OCI-LY7 (cell line): Measurements from ENCODE around the gene MIGA1.

ENCODE experiments used
- CTCF ChIP-seq: fragments of 200-600 bp; sonication (generic); conservative IDR thresholded peaks from 2 replicates; pipeline ENCODE4 v1.5.1; 2014; ENCODE audit warnings: mild to moderate bottlenecking, antibody characterized with exemption, low read length, moderate library complexity, mixed read lengths
- EZH2phosphoT487 ChIP-seq: fragments of 200-600 bp; sonication (generic); IDR thresholded peaks from 2 replicates; pipeline ENCODE4 v1.6.1; 2018; ENCODE audit warnings: low read depth, borderline replicate concordance, mild to moderate bottlenecking, mixed run types, antibody characterized with exemption, low read length, moderate library complexity, mixed read lengths

DNA sequence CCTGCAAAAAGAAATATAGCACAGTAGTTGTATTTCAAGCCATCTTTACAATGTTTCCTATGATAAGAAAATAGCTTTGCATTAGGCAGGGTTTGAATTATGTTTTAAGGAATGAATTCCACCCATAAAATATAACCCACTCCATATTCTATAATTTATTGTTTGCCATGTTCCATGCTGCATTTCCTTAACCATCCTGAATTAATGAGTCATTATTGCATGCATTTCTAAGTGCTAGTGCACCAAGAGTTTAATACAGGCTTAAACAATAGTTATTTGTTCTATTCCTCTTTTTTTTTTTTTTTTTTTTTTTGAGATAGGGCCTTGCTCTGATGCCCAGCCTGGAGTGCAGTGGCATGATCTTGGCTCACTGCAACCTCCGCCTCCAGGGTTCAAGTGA is 45.2 kb downstream of the MIGA1 start:
- TF ChIP-seq CTCF (no peak), EZH2phosphoT487 (no peak)
